Measurements from ENCODE around the gene TMED1. TPM values are rescaled to one million over a fixed set of nuclear protein-coding genes. Genes with fewer than 3 reads are reported as not detected.
A peak's percentile ranks its signal among the peaks of the same experiment; 100 is the strongest.

Gene TMED1
- total and polyA plus RNA-seq, 9 donors, result 33.8 to 48.8 (median 42.2) TPM

- peak overlapping the region; percentile 88 for H3K4me3 ChIP-seq (ENCODE audit: low read length)
- peak overlapping the region; percentile 100 for H3K27ac ChIP-seq (ENCODE audit: low read length)
- H3K36me3 ChIP-seq (ENCODE audit: control insufficient read depth, insufficient read depth, low read length), result peaks cover 47% of the 10 kb centered on the region
- H3K4me1 ChIP-seq (ENCODE audit: control insufficient read depth, insufficient read depth, low read length), result peaks cover 15% of the 10 kb centered on the region
- peaks cover 5% of the 10 kb centered on the region for H3K9me3 ChIP-seq (replicated peaks; ENCODE audit: control insufficient read depth, low read depth, low read length)
- WGBS (ENCODE audit: insufficient coverage), result 42% methylated on average over 32 of the region's 32 CpGs
- no peak for DNase-seq
- no peaks in the 10 kb centered on the region for H3K27me3 ChIP-seq (ENCODE audit: control insufficient read depth, insufficient read depth, low read length)
Measured at GRCh38 chr19:10835089-10835753, 791 bp downstream of the TMED1 start.

- no peak for DNase-seq
- H3K27ac ChIP-seq (ENCODE audit: low read length), result no peak overlapping the region
- peaks cover 61% of the 10 kb centered on the region for H3K36me3 ChIP-seq (ENCODE audit: control insufficient read depth, insufficient read depth, low read length)
- WGBS (ENCODE audit: insufficient coverage), result 75% methylated on average over 16 of the region's 20 CpGs
- peaks cover 5% of the 10 kb centered on the region for H3K9me3 ChIP-seq (replicated peaks; ENCODE audit: control insufficient read depth, low read depth, low read length)
- peaks cover 15% of the 10 kb centered on the region for H3K4me1 ChIP-seq (ENCODE audit: control insufficient read depth, insufficient read depth, low read length)
- no peaks in the 10 kb centered on the region for H3K27me3 ChIP-seq (ENCODE audit: control insufficient read depth, insufficient read depth, low read length)
- no peak overlapping the region for H3K4me3 ChIP-seq (ENCODE audit: low read length)
Measured at GRCh38 chr19:10832939-10833296, 3.1 kb downstream of the TMED1 start.

- Histone ChIP-seq H3K27ac (ENCODE audit: low read length) (no peak overlapping the region), H3K4me1 (ENCODE audit: control insufficient read depth, insufficient read depth, low read length) (peaks cover 15% of the 10 kb centered on the region)
- 69% methylated on average over 25 of the region's 28 CpGs for WGBS (ENCODE audit: insufficient coverage)
Measured at GRCh38 chr19:10831987-10832938, 3.7 kb downstream of the TMED1 start.

GRCh38 chr19:10830931-10831779 lies 4.9 kb downstream of the TMED1 start:
- no peaks in the 10 kb centered on the region for H3K9me3 ChIP-seq (replicated peaks; ENCODE audit: control insufficient read depth, low read depth, low read length)
- peaks cover 7% of the 10 kb centered on the region for H3K4me1 ChIP-seq (ENCODE audit: control insufficient read depth, insufficient read depth, low read length)
- peaks cover 67% of the 10 kb centered on the region for H3K36me3 ChIP-seq (ENCODE audit: control insufficient read depth, insufficient read depth, low read length)
- no peak overlapping the region for H3K4me3 ChIP-seq (ENCODE audit: low read length)
- DNase-seq, result no peak
- no peak overlapping the region for H3K27ac ChIP-seq (ENCODE audit: low read length)
- H3K27me3 ChIP-seq (ENCODE audit: control insufficient read depth, insufficient read depth, low read length), result no peaks in the 10 kb centered on the region
- WGBS (ENCODE audit: insufficient coverage), result 80% methylated on average over 26 of the region's 33 CpGs

More at GRCh38 chr19:10831987-10832938, 3.7 kb downstream of the TMED1 start:
- Histone ChIP-seq H3K27me3 (ENCODE audit: control insufficient read depth, insufficient read depth, low read length) (no peaks in the 10 kb centered on the region), H3K4me3 (ENCODE audit: low read length) (no peak overlapping the region), H3K36me3 (ENCODE audit: control insufficient read depth, insufficient read depth, low read length) (peaks cover 61% of the 10 kb centered on the region), H3K9me3 (replicated peaks; ENCODE audit: control insufficient read depth, low read depth, low read length) (peaks cover 5% of the 10 kb centered on the region)
- no peak for DNase-seq

GRCh38 chr19:10830370-10830769 lies 5.6 kb downstream of the TMED1 start:
- Histone ChIP-seq H3K36me3 (ENCODE audit: control insufficient read depth, insufficient read depth, low read length) (peaks cover 72% of the 10 kb centered on the region), H3K27ac (ENCODE audit: low read length) (no peak overlapping the region)
- WGBS (ENCODE audit: insufficient coverage), result 85% methylated on average over 7 of the region's 7 CpGs

GRCh38 chr19:10829967-10830366 lies 6.0 kb downstream of the TMED1 start:
- Histone ChIP-seq H3K36me3 (ENCODE audit: control insufficient read depth, insufficient read depth, low read length) (peaks cover 70% of the 10 kb centered on the region), H3K27me3 (ENCODE audit: control insufficient read depth, insufficient read depth, low read length) (no peaks in the 10 kb centered on the region), H3K9me3 (replicated peaks; ENCODE audit: control insufficient read depth, low read depth, low read length) (no peaks in the 10 kb centered on the region), H3K27ac (ENCODE audit: low read length) (no peak overlapping the region), H3K4me3 (ENCODE audit: low read length) (no peak overlapping the region), H3K4me1 (ENCODE audit: control insufficient read depth, insufficient read depth, low read length) (peaks cover under 1% of the 10 kb centered on the region)
- WGBS (ENCODE audit: insufficient coverage), result 81% methylated on average over 10 of the region's 16 CpGs
- no peak for DNase-seq

More at GRCh38 chr19:10830370-10830769, 5.6 kb downstream of the TMED1 start:
- Histone ChIP-seq H3K9me3 (replicated peaks; ENCODE audit: control insufficient read depth, low read depth, low read length) (no peaks in the 10 kb centered on the region), H3K4me3 (ENCODE audit: low read length) (no peak overlapping the region), H3K4me1 (ENCODE audit: control insufficient read depth, insufficient read depth, low read length) (peaks cover 4% of the 10 kb centered on the region), H3K27me3 (ENCODE audit: control insufficient read depth, insufficient read depth, low read length) (no peaks in the 10 kb centered on the region)
- peak; percentile 14 for DNase-seq

GRCh38 chr19:10828981-10829821 lies 6.8 kb downstream of the TMED1 start:
- H3K9me3 ChIP-seq (replicated peaks; ENCODE audit: control insufficient read depth, low read depth, low read length), result no peaks in the 10 kb centered on the region
- DNase-seq, result no peak
- 86% methylated on average over 25 of the region's 26 CpGs for whole genome bisulfite sequencing (ENCODE audit: insufficient coverage)

GRCh38 chr19:10826846-10827245 lies 9.2 kb downstream of the TMED1 start:
- Histone ChIP-seq H3K27me3 (ENCODE audit: control insufficient read depth, insufficient read depth, low read length) (no peaks in the 10 kb centered on the region), H3K4me1 (ENCODE audit: control insufficient read depth, insufficient read depth, low read length) (no peaks in the 10 kb centered on the region), H3K36me3 (ENCODE audit: control insufficient read depth, insufficient read depth, low read length) (peaks cover 62% of the 10 kb centered on the region), H3K4me3 (ENCODE audit: low read length) (no peak overlapping the region), H3K27ac (ENCODE audit: low read length) (no peak overlapping the region), H3K9me3 (replicated peaks; ENCODE audit: control insufficient read depth, low read depth, low read length) (no peaks in the 10 kb centered on the region)
- DNase-seq, result no peak
- WGBS (ENCODE audit: insufficient coverage), result 100% methylated on average over 1 of the region's 6 CpGs

More at GRCh38 chr19:10828981-10829821, 6.8 kb downstream of the TMED1 start:
- Histone ChIP-seq H3K36me3 (ENCODE audit: control insufficient read depth, insufficient read depth, low read length) (peaks cover 72% of the 10 kb centered on the region), H3K4me1 (ENCODE audit: control insufficient read depth, insufficient read depth, low read length) (no peaks in the 10 kb centered on the region), H3K27ac (ENCODE audit: low read length) (no peak overlapping the region), H3K27me3 (ENCODE audit: control insufficient read depth, insufficient read depth, low read length) (no peaks in the 10 kb centered on the region), H3K4me3 (ENCODE audit: low read length) (no peak overlapping the region)

- Histone ChIP-seq H3K4me1 (ENCODE audit: control insufficient read depth, insufficient read depth, low read length) (no peaks in the 10 kb centered on the region), H3K9me3 (replicated peaks; ENCODE audit: control insufficient read depth, low read depth, low read length) (no peaks in the 10 kb centered on the region), H3K4me3 (ENCODE audit: low read length) (no peak overlapping the region), H3K27me3 (ENCODE audit: control insufficient read depth, insufficient read depth, low read length) (no peaks in the 10 kb centered on the region), H3K27ac (ENCODE audit: low read length) (no peak overlapping the region), H3K36me3 (ENCODE audit: control insufficient read depth, insufficient read depth, low read length) (peaks cover 60% of the 10 kb centered on the region)
- 82% methylated on average over 6 of the region's 7 CpGs for WGBS (ENCODE audit: insufficient coverage)
- no peak for DNase-seq
Measured at GRCh38 chr19:10826231-10826630, 9.8 kb downstream of the TMED1 start.

Measured in muscle of leg (tissue), 11 donors.